ENCODE data around the gene MNT.

The MNT gene

GRCh38 chr17:2363851-2364762 lies 36.8 kb downstream of the MNT start:
- DNase-seq (ENCODE audit: low spot score): no peak

- DNase-seq (ENCODE audit: low spot score): no peak
These were observed 37.5 kb downstream of the MNT start for GRCh38 chr17:2363318-2363717.

GRCh38 chr17:2362881-2363280 lies 38.0 kb downstream of the MNT start:
- DNase-seq (ENCODE audit: low spot score): no peak

DNA sequence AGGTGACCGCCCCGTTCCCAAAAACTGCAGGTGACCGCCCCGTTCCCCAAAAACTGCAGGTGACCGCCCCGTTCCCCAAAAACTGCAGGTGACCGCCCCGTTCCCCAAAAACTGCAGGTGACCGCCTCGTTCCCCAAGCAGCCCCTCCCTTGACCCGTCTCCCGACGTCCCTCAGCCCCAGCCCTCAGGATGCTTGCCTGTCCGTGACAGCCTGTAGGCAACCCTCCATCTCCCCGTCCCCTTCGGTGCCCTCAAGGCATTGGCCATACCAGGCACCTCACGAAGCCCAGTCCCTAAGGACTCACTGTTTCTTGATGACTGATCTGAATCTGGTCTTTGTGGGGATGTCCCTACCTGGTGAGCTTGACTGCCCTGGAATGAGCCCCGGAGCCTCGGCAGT lies 38.4 kb downstream of the MNT start:
- no peak for DNase-seq (ENCODE audit: low spot score)

DNA sequence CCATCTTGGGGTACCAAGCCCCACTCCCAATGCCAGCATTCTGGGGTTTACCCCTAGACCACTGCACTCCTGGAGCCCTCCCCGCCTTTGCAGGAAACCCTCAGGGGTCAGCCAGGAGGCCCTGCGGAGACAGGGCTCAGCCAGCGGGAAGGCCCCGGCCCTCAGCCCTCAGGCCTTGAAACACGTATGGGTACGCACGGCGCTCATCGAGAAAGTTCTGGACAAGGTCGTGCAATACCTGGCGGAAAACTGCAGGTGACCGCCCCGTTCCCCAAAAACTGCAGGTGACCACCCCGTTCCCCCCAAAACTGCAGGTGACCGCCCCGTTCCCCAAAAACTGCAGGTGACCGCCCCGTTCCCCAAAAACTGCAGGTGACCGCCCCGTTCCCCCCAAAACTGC lies 38.8 kb downstream of the MNT start:
- no peak for DNase-seq (ENCODE audit: low spot score)

GRCh38 chr17:2361010-2361760 lies 39.7 kb downstream of the MNT start:
- DNase-seq (ENCODE audit: low spot score): no peak

DNA sequence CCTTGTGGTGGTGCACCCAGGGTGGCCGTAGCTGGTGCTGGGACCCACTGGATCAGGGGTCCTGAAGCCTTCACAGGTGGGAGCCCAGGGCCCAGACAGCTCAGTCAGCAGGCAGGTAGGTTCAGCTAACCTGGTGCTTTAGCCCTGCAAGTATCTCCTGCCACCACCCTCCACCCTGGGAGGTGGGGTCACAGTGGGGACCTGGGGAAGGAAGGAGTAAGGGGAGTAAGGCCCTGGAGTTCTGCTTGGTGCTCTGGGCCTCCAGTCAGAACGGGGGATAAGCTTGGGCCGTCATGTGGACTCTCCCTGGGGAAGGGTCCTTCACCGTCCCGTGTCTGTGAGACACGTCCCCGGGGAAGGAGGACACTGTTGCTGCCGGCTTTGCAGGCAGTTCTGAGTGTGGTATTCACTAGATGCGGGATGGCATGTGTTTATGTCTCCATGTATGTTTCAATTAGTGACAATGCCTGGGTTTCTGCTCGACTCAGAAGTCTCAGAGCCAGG lies 42.9 kb downstream of the MNT start:
- no peak for DNase-seq (ENCODE audit: low spot score)

DNA sequence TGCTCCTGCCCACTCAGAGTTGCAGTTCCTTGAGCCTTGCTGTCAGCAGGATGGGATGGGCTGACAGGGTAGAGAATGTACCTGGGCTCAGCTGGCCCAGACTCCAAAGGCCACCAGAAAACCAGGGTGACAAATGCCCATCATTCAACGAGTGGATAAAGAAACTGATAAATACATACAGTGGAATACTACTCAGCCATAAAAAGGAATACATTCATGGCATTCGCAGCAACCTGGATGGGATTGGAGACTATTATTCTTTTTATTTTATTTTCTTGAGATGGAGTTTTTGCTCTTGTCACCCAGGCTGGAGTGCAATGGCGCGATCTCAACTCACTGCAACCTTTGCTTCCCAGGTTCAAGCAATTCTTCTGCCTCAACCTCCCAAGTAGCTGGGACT lies 43.6 kb downstream of the MNT start:
- no peak for DNase-seq (ENCODE audit: low spot score)

DNA sequence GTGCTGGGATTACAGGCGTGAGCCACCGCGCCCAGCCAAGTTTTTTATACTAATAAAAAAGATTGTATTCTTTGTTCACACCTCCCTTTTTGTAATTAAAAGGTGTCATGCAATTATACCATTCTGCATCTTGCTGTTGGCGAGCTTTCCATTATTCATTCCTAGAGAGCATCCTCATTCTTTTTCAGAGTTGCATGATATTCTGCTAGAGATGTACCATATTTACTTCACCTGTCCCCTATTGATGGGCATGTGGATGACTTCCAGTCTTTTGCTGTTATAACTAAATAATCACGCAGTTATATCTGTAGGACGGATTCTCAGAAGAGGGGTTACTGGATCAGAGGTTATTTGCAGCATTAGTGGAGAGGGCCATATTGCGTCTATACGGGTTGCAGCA lies 46.5 kb downstream of the MNT start:
- no peak for DNase-seq (ENCODE audit: low spot score)

DNA sequence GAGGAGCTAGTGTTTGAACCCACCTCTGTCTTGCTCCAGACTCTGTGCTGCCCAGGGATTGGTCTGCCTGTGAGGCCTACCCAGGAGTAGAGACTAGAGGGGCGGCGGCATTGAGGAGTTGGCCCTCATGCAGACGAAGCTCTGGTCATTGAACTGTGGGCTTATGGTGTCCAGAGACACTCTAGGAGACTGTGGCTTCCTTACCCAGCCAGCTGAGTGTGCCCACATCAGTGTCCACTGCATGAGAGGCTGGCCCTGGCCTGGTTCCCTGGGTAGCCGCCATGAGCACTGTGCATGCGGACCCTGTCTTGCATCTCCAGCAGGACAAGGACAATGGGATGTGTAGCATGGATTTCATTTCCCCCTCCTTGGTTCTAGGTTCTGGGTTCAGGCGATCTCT lies 49.6 kb downstream of the MNT start:
- no peak for DNase-seq (ENCODE audit: low spot score)

DNA sequence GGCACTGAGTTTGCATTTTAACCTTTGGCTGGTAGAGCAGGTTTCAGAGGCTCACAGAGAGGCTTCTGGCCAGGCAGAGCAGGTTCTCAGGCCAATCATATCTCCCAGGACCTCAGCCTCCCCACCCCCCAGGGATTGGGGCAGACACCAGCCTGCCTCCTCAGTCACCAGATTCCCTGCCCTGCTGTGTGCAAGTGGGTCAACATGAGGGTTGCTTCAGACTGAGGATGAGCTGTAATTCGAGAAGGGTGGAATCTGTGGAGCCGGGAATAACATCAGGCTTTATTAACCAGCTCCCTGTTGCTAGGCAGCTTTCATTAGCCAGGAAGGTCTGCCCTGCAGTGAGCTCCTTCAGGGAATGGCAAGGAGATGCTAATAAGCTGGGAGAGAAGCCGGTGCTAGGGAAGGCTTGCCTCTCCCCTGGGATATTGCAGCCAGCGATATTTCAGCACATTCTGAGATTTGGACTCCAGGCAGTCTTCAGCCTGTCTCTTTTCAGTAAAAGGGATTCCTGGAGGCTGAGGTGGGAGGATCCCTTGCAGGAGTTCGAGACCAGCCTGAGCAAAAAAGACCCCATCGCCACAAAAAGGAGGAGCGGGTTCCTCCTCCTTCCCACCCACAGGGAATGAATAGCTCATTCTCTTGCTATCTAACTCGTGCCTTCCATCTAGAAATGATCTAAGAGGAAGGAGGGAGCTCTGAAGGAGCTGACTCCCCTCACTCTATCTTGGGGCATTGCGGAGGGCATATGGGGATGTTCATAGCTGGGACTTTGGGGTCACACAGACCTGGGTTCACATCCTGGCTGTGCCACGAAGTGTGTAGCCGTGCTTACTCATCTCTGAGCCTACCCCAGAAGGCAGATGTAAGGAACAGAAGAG lies 52.8 kb downstream of the MNT start:
- DNase-seq (ENCODE audit: low spot score): no peak

DNA sequence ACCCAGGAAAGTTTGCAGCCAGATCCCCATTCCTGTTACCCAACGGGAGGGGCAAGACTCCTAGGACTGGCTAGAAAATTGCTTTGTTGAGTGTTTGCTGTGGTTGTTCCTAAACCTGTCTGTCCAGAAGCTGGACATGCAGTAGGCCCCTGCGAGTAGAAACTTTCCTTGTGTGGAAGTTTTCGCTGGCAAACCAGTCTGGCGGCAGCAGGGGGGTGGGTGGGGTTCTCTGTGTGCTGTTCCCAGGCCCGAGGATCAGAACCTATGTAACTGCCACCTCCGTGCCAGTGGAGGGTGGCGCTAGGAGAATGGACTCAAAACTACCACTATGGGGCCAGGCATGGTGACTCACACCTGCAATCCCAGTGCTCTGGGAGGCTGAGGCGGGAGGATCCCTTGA lies 54.4 kb downstream of the MNT start:
- no peak for DNase-seq (ENCODE audit: low spot score)

DNA sequence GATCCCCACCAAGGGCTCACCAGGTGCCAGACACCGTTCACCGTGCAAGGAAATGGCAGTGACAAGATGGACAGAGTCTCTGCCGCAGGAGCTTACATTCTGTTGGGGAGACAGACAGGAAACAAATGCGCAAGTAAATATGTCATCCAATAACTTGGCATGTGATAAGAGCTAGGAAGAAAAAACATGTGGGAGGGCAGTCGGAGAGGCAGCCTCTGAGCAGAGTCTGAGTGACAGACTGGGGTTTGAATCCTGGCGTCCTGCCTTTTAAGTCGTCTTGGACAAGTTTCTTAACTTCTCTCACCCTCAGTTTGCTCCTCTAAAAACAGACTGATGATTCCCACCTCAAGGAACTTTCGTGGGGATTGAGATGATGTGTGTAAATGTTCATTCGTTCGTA lies 56.3 kb downstream of the MNT start:
- DNase-seq (ENCODE audit: low spot score): no peak

- DNase-seq (ENCODE audit: low spot score): no peak
These were observed 57.4 kb downstream of the MNT start for GRCh38 chr17:2343421-2343820.

DNA sequence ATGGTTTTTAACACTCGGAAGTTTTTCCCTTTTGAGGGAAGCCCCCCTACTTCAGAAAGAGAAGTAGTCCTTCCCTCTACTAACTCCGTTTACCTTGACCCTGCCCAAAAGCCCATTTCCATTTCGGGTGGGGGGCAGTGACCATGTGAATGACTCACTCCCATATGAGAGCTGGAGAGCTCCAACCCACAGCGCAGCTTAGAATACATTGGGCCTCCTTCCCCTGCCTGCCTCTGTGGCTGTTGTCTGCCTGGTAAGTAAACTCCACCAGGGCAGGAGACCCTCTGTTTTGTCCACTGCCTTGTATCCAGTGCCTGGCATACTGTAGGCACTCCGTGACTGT lies 62.6 kb downstream of the MNT start:
- no peak for DNase-seq (ENCODE audit: low spot score)

DNA sequence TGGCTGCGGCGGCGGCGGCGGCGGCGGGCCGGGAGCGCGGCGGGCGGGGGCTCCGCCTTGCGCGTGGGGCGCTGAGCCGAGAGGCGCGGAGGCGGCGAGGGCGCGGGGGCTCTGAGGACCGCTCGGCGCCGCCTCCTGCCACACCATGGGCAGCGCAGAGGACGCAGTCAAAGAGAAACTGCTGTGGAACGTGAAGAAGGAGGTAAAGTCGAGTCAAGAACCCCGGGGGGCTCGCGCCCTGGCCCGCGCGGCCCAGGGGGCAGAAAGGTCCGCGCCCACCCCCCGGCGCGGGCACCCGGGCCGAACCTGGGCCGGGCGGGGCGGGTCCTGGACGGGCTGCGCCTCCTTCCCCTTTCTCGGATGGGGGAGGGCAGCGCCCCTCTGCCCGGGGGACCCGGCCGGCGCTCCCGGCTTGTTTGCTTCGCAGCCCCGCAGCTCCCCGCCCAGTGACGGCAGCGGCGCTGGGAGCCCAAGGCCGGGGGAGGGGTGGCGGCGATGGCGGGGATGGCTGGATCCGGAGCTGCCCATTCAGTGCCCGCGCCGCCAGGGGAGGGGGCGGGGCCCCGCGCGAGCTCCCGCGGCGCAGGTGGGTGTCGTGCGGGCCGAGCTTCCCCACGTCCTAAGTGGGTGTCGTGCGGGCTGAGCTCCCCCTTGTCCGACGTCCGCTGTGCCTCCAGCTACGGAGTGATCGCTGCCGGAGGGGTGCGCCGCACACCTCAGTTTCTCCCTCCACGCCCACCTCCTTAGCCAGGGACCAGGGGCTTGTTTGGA lies 63.1 kb downstream of the MNT start:
- peak; percentile 33 for DNase-seq (ENCODE audit: low spot score)

- DNase-seq (ENCODE audit: low spot score): peak; percentile 64
These were observed 63.9 kb downstream of the MNT start, which contains the start of gene SGSM2 for GRCh38 chr17:2336852-2337543. TSS of gene SGSM2 (plus strand) at chr17:2337501. CDS start at chr17:2337689, 188 bp downstream.

DNA sequence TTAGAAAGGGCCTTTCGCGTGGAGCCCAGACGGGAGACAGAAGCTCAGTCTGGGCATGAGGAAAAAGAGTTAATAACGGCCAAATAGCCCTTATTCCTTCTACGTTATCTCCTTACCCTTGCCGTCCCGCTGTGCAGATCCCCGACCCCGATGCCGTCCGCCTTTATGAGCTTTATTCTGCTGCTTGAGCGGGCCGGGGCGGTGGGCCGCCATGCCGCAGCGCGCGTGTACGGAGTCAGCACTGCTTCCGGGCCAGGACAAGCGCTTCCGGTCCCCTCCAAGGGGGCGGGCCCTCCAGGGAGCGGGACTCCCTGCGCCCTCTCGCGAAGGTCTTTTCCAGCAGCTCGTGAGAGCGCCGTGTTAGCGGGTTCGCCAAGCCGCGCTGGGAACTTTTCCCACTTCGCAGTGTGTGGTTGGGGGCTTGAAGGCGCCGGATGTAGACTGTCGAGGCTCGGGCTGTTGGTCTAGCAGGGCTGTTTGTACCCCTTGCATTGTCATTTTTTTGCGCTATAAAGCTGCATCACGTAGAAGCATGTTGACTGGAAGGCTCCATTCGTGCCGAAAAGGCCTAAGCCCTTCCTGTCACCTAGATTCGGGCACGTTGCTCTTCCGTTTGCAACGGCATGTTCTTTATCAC lies 64.5 kb downstream of the MNT start, which contains the start of gene TSR1:
Gene TSR1, minus strand, starts transcription at position 243 of the 637 bp plus-strand sequence. Its CDS starts 30 bp downstream, at position 213.
- peak; percentile 86 for DNase-seq (ENCODE audit: low spot score)

GRCh38 chr17:2335726-2336214 lies 65.1 kb downstream of the MNT start:
- no peak for DNase-seq (ENCODE audit: low spot score)
